Right lobe of liver (tissue), 6 donors: ENCODE results near the gene YDJC. TPM values are rescaled to one million over a fixed set of nuclear protein-coding genes. Genes with fewer than 3 reads are reported as not detected.
"Not testable (repeated sequence)": the region's sequence is repeated elsewhere in the genome, so short reads cannot be mapped to it uniquely, and the experiment has no call there.

Experiments
- ATAC-seq, 4 donors: fragments of 200-7000 bp; cut with Tn5 transposase; one replicate each; pipeline ENCODE4 v1.9.1; 2020; ENCODE audit warnings: mild to moderate bottlenecking in 4 of 4, moderate library complexity in 4 of 4
- DNase-seq, 3 donors: peaks; one replicate each; pipeline ENCODE4 v3.0.0-alpha.2; 2020
- H3K27ac ChIP-seq, 3 donors: fragments of 200-600 bp; one replicate each; pipeline ENCODE4 v1.8.0; 2022
- H3K27me3 ChIP-seq, 2 donors: fragments of 200-600 bp; one replicate each; pipeline ENCODE4 v1.8.0; 2022
- H3K36me3 ChIP-seq, 4 donors: fragments of 200-600 bp; sonication (generic) in 1 of 4; one replicate each; pipeline versions ENCODE4 v1.5.1 to v1.8.0; 2017 to 2022; ENCODE audit warnings: control low read depth in 1 of 4
- H3K4me1 ChIP-seq, 4 donors: fragments of 200-600 bp; sonication (generic) in 1 of 4; one replicate each; pipeline versions ENCODE4 v1.5.1 to v1.8.0; 2017 to 2022; ENCODE audit warnings: control low read depth in 1 of 4
- H3K4me3 ChIP-seq, 3 donors: fragments of 200-600 bp; one replicate each; pipeline ENCODE4 v1.8.0; 2022
- H3K9me3 ChIP-seq, 4 donors: fragments of 200-600 bp; sonication (generic) in 1 of 4; one replicate each; pipeline versions ENCODE4 v1.5.1 to v1.8.0; 2017 to 2022; ENCODE audit warnings: control low read depth in 1 of 4
- CTCF ChIP-seq, 4 donors: fragments of 200-600 bp in 3 of 4; fragments of 450-650 bp in 1 of 4; IDR thresholded peaks; one replicate each; pipeline versions ENCODE4 v1.5.1 to v1.8.0; 2016 to 2022; ENCODE audit warnings: antibody characterized with exemption in 4 of 4, mild to moderate bottlenecking in 2 of 4
- POLR2A ChIP-seq: fragments of 450-650 bp; IDR thresholded peaks from one replicate; pipeline ENCODE4 v1.6.1; 2017; ENCODE audit warnings: antibody characterized with exemption, mild to moderate bottlenecking
- WGBS: methylation state at CpG from one replicate; pipeline ENCODE4 v1.1.6; 2018; ENCODE audit warnings: low coverage, low lambda C conversion rate; ENCODE audit not compliant: insufficient coverage; ENCODE audit errors: missing lambda C conversion rate; 5-methylcytosine and 5-hydroxymethylcytosine counted together
- intact Hi-C, 2 donors: fragments of 100-400 bp; cut with DNase I; formaldehyde crosslinking; loops; one replicate each; pipeline versions ENCODE4 v1.11.2 to v1.14.1; 2022
- total RNA-seq, 6 experiments: library from RNA; depleted of rRNA in 2 of 6; stranded (reverse); fragments of >200 nt in 2 of 6; fragmentation: NEBNext Ultra II Directional in 3 of 6; extraction: Animal tissue kit (Norgen Biotek cat#: 25700) in 3 of 6; gene quantifications; one replicate each; pipeline versions ENCODE4 v1.1.0 to v1.2.4, GENCODE V29; 2016 to 2023
- donor health status: DM: no; HTN: yes; CAD: no.
- donor health status: DM: no; HTN: no; CAD: no.
- donor health status: DM: no; HTN: no; CAD: no.
- donor health status: DM: no; HTN: yes; CAD: no.
- donor health status: DM: no; HTN: yes; CAD: no.

Gene YDJC
- total RNA-seq, 6 experiments from 2014 or later: 7.1 to 29.0 (median 7.8) TPM

DNA sequence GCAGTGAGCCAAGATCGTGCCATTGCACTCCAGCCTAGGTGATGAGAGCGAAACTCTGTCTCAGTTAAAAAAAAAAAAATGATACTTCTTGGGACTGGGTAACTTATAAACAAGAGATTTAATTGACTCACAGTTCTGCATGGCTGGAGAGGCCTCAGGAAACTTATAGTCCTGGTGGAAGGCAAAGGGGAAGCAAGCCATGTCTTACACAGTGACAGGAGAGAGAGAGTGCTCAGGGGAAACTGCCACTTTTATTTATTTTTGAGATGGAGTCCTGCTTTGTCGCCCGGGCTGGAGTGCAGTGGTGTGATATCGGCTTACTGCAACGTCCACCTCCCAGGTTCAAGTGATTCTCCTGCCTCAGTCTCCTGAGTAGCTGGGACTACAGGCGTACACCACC lies 20.5 kb upstream of the YDJC start:
- Histone ChIP-seq H3K4me3 (no peak overlapping the region), H3K36me3 (peaks cover 0 to 8% (median 2%) of the 10 kb centered on the region in 4 donors), H3K9me3 (no peaks in the 10 kb centered on the region), H3K27ac (no peak overlapping the region), H3K27me3 (no peaks in the 10 kb centered on the region), H3K4me1 (peaks cover 0 to 21% (median 5%) of the 10 kb centered on the region in 4 donors)
- intact Hi-C loops: no loop called here
- DNase-seq (no peak), ATAC-seq (no peak)
- no peak for TF ChIP-seq CTCF (IDR thresholded peaks at IDR 0.05)
- TF ChIP-seq POLR2A: no peak
- WGBS: 91% methylated on average over 7 of the region's 7 CpGs

DNA sequence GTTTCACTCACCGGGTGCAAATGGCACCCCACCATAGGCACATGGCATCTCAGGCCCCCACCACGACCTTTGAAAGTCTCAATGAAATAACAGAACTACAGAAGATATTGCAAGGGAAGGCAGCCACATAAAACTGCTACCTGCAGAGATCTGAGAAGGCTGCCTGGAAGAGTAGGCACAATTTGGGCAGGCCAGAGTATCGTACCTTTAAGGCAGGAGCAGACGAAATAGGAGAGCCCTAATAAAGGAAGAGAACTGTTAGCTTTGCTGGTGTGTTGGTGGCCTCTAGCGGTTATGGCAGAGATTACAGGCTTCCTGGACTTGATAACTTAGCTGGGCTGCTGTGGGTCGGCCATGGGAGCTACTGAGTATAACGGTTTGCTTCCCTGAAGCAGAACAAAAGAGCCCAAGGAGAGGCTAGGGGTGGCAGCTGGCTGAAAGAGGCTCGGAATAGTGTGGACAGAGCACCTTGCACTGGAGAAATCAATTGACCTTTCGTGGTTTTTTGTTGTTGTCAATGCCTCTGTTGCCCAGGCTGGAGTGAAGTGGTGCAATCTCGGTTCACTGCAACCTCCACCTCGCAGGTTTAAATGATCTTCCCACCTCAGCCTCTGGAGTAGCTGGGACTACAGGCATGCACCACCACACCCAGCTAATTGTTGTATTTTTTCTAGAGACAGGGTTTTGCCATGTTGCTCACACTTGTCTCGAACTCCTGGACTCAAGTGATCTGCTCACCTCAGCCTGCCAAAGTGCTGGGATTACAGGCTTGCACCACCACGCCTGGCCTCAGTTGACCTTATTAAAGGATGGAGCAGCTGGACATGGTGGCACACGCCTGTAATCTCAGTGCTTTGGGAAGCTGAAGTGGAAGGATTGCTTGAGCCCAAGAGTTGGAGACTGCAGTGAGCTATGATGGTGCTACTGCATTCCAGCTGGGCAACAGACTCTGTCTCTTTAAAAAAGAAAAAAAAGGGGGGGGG lies 17.1 kb upstream of the YDJC start:
- ATAC-seq (peak; percentile 28 to 52 (median 35)), DNase-seq (peak; percentile 60 to 74 (median 72))
- 40% methylated on average over 11 of the region's 14 CpGs for WGBS
- TF ChIP-seq CTCF (IDR thresholded peaks at IDR 0.05) (peak; percentile 76 to 88 (median 81)), POLR2A (no peak)
- no peaks in the 10 kb centered on the region for H3K9me3 ChIP-seq
- intact Hi-C loops: no loop called here
- no peaks in the 10 kb centered on the region for H3K27me3 ChIP-seq
- H3K36me3 ChIP-seq: peaks cover 0 to 11% (median 5%) of the 10 kb centered on the region in 4 donors
- H3K4me3 ChIP-seq: no peak overlapping the region
- H3K4me1 ChIP-seq: peaks cover 0 to 28% (median 9%) of the 10 kb centered on the region in 4 donors
- no peak overlapping the region for H3K27ac ChIP-seq

GRCh38 chr22:21645513-21645912 lies 15.7 kb upstream of the YDJC start:
- DNase-seq, ATAC-seq, H3K27ac ChIP-seq, intact Hi-C loops, H3K27me3 ChIP-seq, H3K4me3 ChIP-seq, H3K9me3 ChIP-seq: not testable (repeated sequence)
- WGBS: 89% methylated on average over 3 of the region's 6 CpGs
- H3K4me1 ChIP-seq: peaks cover 0 to 23% (median 8%) of the 10 kb centered on the region in 4 donors
- peaks cover 0 to 11% (median 5%) of the 10 kb centered on the region in 4 donors for H3K36me3 ChIP-seq

GRCh38 chr22:21643533-21644357 lies 13.9 kb upstream of the YDJC start:
- TF ChIP-seq POLR2A (no peak), CTCF (IDR thresholded peaks at IDR 0.05) (no peak)
- H3K9me3 ChIP-seq: no peaks in the 10 kb centered on the region
- H3K36me3 ChIP-seq: peaks cover 0 to 11% (median 4%) of the 10 kb centered on the region in 4 donors
- H3K4me3 ChIP-seq: peak overlapping the region in 2 of 3 donors; percentile 60 to 95
- DNase-seq (no peak), ATAC-seq (no peak)
- H3K27ac ChIP-seq: no peak overlapping the region
- 75% methylated on average over 2 of the region's 22 CpGs for WGBS
- intact Hi-C loops: no loop called here
- peaks cover 0 to 23% (median 8%) of the 10 kb centered on the region in 4 donors for H3K4me1 ChIP-seq
- H3K27me3 ChIP-seq: no peaks in the 10 kb centered on the region
